Lung (tissue), 12 donors: ENCODE results near the gene SIAH1. TPM values are rescaled to one million over a fixed set of nuclear protein-coding genes. Genes with fewer than 3 reads are reported as not detected.

Experiments used
- ATAC-seq: fragments of 200-7000 bp; cut with Tn5 transposase; one replicate; pipeline ENCODE4 v1.9.1; 2020; ENCODE audit warnings: moderate number of reproducible peaks; ENCODE audit not compliant: insufficient read depth, low FRiP score
- DNase-seq, 3 donors: peaks; one replicate each; pipeline ENCODE4 v3.0.0-alpha.2; 2013 to 2017
- H3K27ac ChIP-seq, 2 donors: one replicate each; pipeline ENCODE4 v1.5.1; 2013; ENCODE audit warnings: mild to moderate bottlenecking in 2 of 2, moderate library complexity in 2 of 2, control low read depth in 1 of 2, inconsistent platforms in 1 of 2, low read depth in 1 of 2, low read length in 1 of 2
- H3K27me3 ChIP-seq, 3 donors: one replicate each; pipeline ENCODE4 v1.5.1; 2013; ENCODE audit warnings: low read length in 2 of 3; ENCODE audit not compliant: control insufficient read depth in 3 of 3, insufficient read depth in 3 of 3
- H3K36me3 ChIP-seq, 4 donors: one replicate each; pipeline ENCODE4 v1.5.1; 2013; ENCODE audit warnings: low read length in 4 of 4, mild to moderate bottlenecking in 1 of 4, moderate library complexity in 1 of 4; ENCODE audit not compliant: control insufficient read depth in 4 of 4, insufficient read depth in 4 of 4
- H3K4me1 ChIP-seq, 5 donors: one replicate each; pipeline ENCODE4 v1.5.1; 2013; ENCODE audit warnings: low read length in 5 of 5, mild to moderate bottlenecking in 2 of 5, moderate library complexity in 1 of 5; ENCODE audit not compliant: control insufficient read depth in 5 of 5, insufficient read depth in 5 of 5
- H3K4me3 ChIP-seq: one replicate; pipeline ENCODE4 v1.5.1; 2013; ENCODE audit warnings: mild to moderate bottlenecking, control low read depth, moderate library complexity
- H3K9ac ChIP-seq, 2 donors: one replicate each; pipeline ENCODE4 v1.5.1; 2013; ENCODE audit warnings: low read length in 2 of 2, control low read depth in 1 of 2; ENCODE audit not compliant: insufficient read depth in 1 of 2
- H3K9me3 ChIP-seq, 4 donors: one replicate each; pipeline ENCODE4 v1.5.1; 2013; ENCODE audit warnings: low read length in 3 of 4, mild to moderate bottlenecking in 1 of 4, moderate library complexity in 1 of 4; ENCODE audit not compliant: control insufficient read depth in 4 of 4, insufficient read depth in 3 of 4
- WGBS, 2 donors: extraction: QIAGEN DNeasy Blood & Tissue Kit; methylation state at CpG; one replicate each; pipeline ENCODE4 v1.1.7; 2013; 5-methylcytosine and 5-hydroxymethylcytosine counted together
- polyA plus RNA-seq, 2 donors: library from polyadenylated mRNA; stranded (reverse); fragments of 200-250 nt; gene quantifications; one replicate each; pipeline ENCODE4 v1.2.1, GENCODE V29; 2013
- total RNA-seq, 2 donors: library from RNA; depleted of rRNA in 1 of 2; stranded (reverse); fragments of >200 nt in 1 of 2; gene quantifications; one replicate each; pipeline ENCODE4 v1.2.1, GENCODE V29; 2014 to 2021
- TF ChIP-seq, protein P1 (sequence below): IDR thresholded peaks from 2 replicates; pipeline ENCODE4 v1.5.1; 2012; ENCODE audit warnings: mild to moderate bottlenecking; ENCODE audit errors: control extremely low read depth, extremely low read depth
- donor health status: control.
- donor health status: control.
- donor health status: Bipolar disorder and iron deficiency.
- donor health status: healthy.
- donor health status: DM: yes; HTN: yes; CAD: no.

Gene SIAH1
- total and polyA plus RNA-seq, 4 donors = 15.6 to 53.2 (median 19.2) TPM

DNA sequence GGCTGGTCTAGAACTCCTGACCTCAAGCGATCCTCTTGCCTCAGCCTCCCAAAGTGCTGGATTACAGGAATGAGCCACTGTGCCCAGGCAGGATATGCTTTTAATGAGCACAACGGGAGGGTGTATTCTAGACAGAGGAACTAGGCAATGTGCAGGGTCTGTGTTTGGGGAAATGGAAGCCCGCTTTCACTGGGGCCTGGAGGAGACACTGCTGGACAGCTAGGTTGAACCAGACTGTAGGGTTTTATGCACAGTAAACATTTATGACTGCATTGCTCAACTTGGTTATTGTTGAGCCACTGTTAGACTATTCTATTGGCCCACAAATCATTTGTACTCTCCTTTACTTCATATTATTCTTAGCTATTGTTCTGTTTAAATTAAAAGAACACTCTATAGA is 10.2 kb upstream of the SIAH1 start:
- DNase-seq = no peak
- Histone ChIP-seq H3K36me3 (no peaks in the 10 kb centered on the region), H3K9me3 (no peaks in the 10 kb centered on the region), H3K27me3 (no peaks in the 10 kb centered on the region), H3K4me1 (peaks cover 0 to 14% (median 5%) of the 10 kb centered on the region in 5 donors), H3K9ac (no peak overlapping the region), H3K27ac (no peak overlapping the region), H3K4me3 (no peak overlapping the region)
- TF ChIP-seq, protein P1, sequence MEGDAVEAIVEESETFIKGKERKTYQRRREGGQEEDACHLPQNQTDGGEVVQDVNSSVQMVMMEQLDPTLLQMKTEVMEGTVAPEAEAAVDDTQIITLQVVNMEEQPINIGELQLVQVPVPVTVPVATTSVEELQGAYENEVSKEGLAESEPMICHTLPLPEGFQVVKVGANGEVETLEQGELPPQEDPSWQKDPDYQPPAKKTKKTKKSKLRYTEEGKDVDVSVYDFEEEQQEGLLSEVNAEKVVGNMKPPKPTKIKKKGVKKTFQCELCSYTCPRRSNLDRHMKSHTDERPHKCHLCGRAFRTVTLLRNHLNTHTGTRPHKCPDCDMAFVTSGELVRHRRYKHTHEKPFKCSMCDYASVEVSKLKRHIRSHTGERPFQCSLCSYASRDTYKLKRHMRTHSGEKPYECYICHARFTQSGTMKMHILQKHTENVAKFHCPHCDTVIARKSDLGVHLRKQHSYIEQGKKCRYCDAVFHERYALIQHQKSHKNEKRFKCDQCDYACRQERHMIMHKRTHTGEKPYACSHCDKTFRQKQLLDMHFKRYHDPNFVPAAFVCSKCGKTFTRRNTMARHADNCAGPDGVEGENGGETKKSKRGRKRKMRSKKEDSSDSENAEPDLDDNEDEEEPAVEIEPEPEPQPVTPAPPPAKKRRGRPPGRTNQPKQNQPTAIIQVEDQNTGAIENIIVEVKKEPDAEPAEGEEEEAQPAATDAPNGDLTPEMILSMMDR = no peak
- WGBS, 2 donors = 63 to 79% methylated on average over 3 of the region's 3 CpGs
- ATAC-seq = no peak

GRCh38 chr16:48394355-48394703 is 9.1 kb upstream of the SIAH1 start:
- ATAC-seq = no peak
- Histone ChIP-seq H3K27ac (peak overlapping the region in 1 of 2 donors; percentile 28), H3K27me3 (no peaks in the 10 kb centered on the region), H3K4me1 (peaks cover 0 to 14% (median 4%) of the 10 kb centered on the region in 5 donors), H3K36me3 (no peaks in the 10 kb centered on the region), H3K9ac (peak overlapping the region; percentile 1 to 15), H3K4me3 (no peak overlapping the region), H3K9me3 (no peaks in the 10 kb centered on the region)
- TF ChIP-seq, protein P1 = no peak
- peak; percentile 54 to 73 (median 66) for DNase-seq
- 71 to 73% methylated on average over 6 of the region's 6 CpGs for WGBS, 2 donors

DNA sequence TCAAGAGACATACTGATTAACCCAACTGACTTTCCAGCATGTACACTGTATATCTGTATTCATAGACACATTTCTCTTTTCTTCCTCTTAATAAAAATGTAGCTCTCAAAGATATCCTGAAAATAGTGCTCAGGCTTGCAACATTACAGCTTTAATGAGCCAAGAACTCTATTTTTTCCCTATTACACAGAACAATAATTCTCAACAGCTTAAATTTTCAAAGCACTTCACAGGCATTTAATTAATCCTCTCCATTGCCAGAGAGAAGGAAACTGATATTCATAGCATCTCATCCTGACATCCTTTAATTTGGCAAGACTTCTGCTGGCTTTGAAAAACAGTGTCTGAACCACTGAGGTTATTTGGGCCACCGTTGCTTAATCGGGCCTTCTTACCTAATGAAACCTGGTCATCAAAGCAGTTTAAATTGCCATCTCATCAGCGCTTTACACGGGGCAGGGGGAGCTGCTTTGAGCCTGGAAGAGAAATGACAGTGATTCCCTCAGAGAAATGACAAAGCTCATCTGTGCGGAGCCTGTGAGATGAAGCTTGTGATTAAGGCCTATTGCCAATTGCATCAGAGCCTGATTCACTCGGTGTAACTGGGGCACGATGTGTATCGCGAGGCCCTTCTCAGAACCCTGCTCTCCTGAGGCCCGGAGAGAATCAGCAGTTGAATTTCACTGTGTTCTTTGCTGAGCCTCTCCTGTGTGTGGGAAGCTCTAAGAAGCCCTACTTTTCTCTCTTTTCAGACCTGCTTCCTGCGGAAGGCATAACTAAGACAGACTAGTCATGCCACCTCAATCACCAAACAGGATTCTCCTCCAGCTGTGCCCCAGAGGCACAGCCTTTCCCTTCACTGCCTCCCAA is 8.5 kb upstream of the SIAH1 start:
- WGBS, 2 donors = 74 to 81% methylated on average over 11 of the region's 11 CpGs
- no peaks in the 10 kb centered on the region for H3K27me3 ChIP-seq
- ATAC-seq (peak; percentile 47), DNase-seq (peak; percentile 34 to 76 (median 48))
- peaks cover 0 to 14% (median 4%) of the 10 kb centered on the region in 5 donors for H3K4me1 ChIP-seq
- peak overlapping the region; percentile 1 to 15 for H3K9ac ChIP-seq
- peak overlapping the region in 1 of 2 donors; percentile 28 for H3K27ac ChIP-seq
- TF ChIP-seq, protein P1 = no peak
- no peak overlapping the region for H3K4me3 ChIP-seq
- no peaks in the 10 kb centered on the region for H3K9me3 ChIP-seq
- no peaks in the 10 kb centered on the region for H3K36me3 ChIP-seq
